Erythroblast (primary cell): Measurements from ENCODE around the gene HS3ST2.

Source experiments
- DNase-seq, 2 experiments: peaks; one replicate each; lab custom pipeline; 2025; lab: John Stamatoyannopoulos, UW
- GATA1 ChIP-seq: IDR thresholded peaks from 2 replicates; pipeline ENCODE4 v1.6.1; 2011; ENCODE audit warnings: low read depth, mild to moderate bottlenecking, control low read depth, low read length, moderate library complexity
- POLR2A ChIP-seq: IDR thresholded peaks from 2 replicates; pipeline ENCODE4 v1.6.1; 2011; ENCODE audit warnings: mild to moderate bottlenecking, low read length

HS3ST2 gene

GRCh38 chr16:22941970-22942501, 128.1 kb downstream of the HS3ST2 start:
- TF ChIP-seq POLR2A (no peak), GATA1 (no peak)
- no peak for DNase-seq

- no peak for DNase-seq
- TF ChIP-seq POLR2A (no peak), GATA1 (no peak)
Observed at GRCh38 chr16:22942811-22943210, 128.8 kb downstream of the HS3ST2 start.

- TF ChIP-seq GATA1 (no peak), POLR2A (no peak)
- DNase-seq: no peak
Observed at GRCh38 chr16:22945361-22945760, 131.4 kb downstream of the HS3ST2 start.

- DNase-seq: no peak
- no peak for TF ChIP-seq GATA1
Observed at GRCh38 chr16:22946433-22946832, 132.5 kb downstream of the HS3ST2 start.

- DNase-seq: no peak
- no peak for TF ChIP-seq POLR2A
- TF ChIP-seq GATA1: no peak
Observed at GRCh38 chr16:22948058-22948602, 134.2 kb downstream of the HS3ST2 start.

- DNase-seq: peak; percentile 79 to 84
- TF ChIP-seq POLR2A (no peak), GATA1 (no peak)
Observed at GRCh38 chr16:22948603-22949368, 134.8 kb downstream of the HS3ST2 start.

GRCh38 chr16:22955461-22956070, 141.6 kb downstream of the HS3ST2 start:
- no peak for DNase-seq
- TF ChIP-seq GATA1 (no peak), POLR2A (no peak)

GRCh38 chr16:22961206-22961605, 147.2 kb downstream of the HS3ST2 start:
- TF ChIP-seq GATA1: no peak
- no peak for TF ChIP-seq POLR2A
- DNase-seq: no peak

GRCh38 chr16:22962905-22963304, 148.9 kb downstream of the HS3ST2 start:
- no peak for TF ChIP-seq GATA1
- no peak for TF ChIP-seq POLR2A
- no peak for DNase-seq
